Left lung (tissue), 10 donors: ENCODE data around the gene WNT2B. TPM values are rescaled to one million over a fixed set of nuclear protein-coding genes. Genes with fewer than 3 reads are reported as not detected.
"Not testable (repeated sequence)": the region's sequence is repeated elsewhere in the genome, so short reads cannot be mapped to it uniquely, and the experiment has no call there.

ENCODE experiments used
- ATAC-seq: fragments of 200-7000 bp; cut with Tn5 transposase; one replicate; pipeline ENCODE4 v1.9.1; 2020; ENCODE audit warnings: moderate library complexity
- DNase-seq, 4 donors: peaks; one replicate each; pipeline ENCODE4 v3.0.0-alpha.2; 2013 to 2020
- H3K27ac ChIP-seq, 2 donors: fragments of 200-600 bp; sonication (generic) in 1 of 2; one replicate each; pipeline versions ENCODE4 v1.5.0 to v1.8.0; 2020 to 2021
- H3K27me3 ChIP-seq, 2 donors: fragments of 200-600 bp; sonication (generic) in 1 of 2; one replicate each; pipeline versions ENCODE4 v1.5.0 to v1.8.0; 2020 to 2021
- H3K36me3 ChIP-seq, 2 donors: fragments of 200-600 bp; sonication (generic) in 1 of 2; one replicate each; pipeline versions ENCODE4 v1.5.0 to v1.8.0; 2020 to 2021
- H3K4me1 ChIP-seq, 2 donors: fragments of 200-600 bp; one replicate each; pipeline ENCODE4 v1.8.0; 2021
- H3K4me3 ChIP-seq, 2 donors: fragments of 200-600 bp; sonication (generic) in 1 of 2; one replicate each; pipeline versions ENCODE4 v1.5.0 to v1.8.0; 2020 to 2021; ENCODE audit warnings: mild to moderate bottlenecking in 1 of 2
- H3K9me3 ChIP-seq, 2 donors: fragments of 200-600 bp; sonication (generic) in 1 of 2; one replicate each; pipeline versions ENCODE4 v1.5.0 to v1.8.0; 2020 to 2021
- CTCF ChIP-seq, 2 donors: fragments of 200-600 bp; sonication (generic) in 1 of 2; IDR thresholded peaks; one replicate each; pipeline versions ENCODE4 v1.5.0 to v1.8.0; 2021; ENCODE audit warnings: antibody characterized with exemption in 2 of 2
- intact Hi-C, 2 donors: fragments of 100-400 bp; cut with DNase I; formaldehyde crosslinking; loops; one replicate each; pipeline versions ENCODE4 v1.11.2 to v1.14.2; 2022
- polyA plus RNA-seq, 6 donors: library from polyadenylated mRNA; unstranded; fragments of 120-200 nt; gene quantifications; one replicate each; pipeline ENCODE4 v1.2.1, GENCODE V29; 2013; ENCODE audit not compliant: insufficient read length in 6 of 6
- total RNA-seq, 2 donors: library from RNA; stranded (reverse); fragmentation: NEBNext Ultra II Directional; extraction: Animal tissue kit (Norgen Biotek cat#: 25700); gene quantifications; one replicate each; pipeline ENCODE4 v1.2.1, GENCODE V29; 2021
- donor health status: DM: no; HTN: yes; CAD: no.
- donor health status: DM: no; HTN: no; CAD: no.

WNT2B gene
- total and polyA plus RNA-seq, 8 donors, result 3.6 to 6.1 (median 5.0) TPM

GRCh38 chr1:112472142-112472541, 36.6 kb upstream of the WNT2B start:
- H3K27me3 ChIP-seq, result no peaks in the 10 kb centered on the region
- peaks cover 5 to 6% of the 10 kb centered on the region in 2 donors for H3K36me3 ChIP-seq
- H3K4me1 ChIP-seq, result peaks cover 0 to under 1% of the 10 kb centered on the region in 2 donors
- H3K9me3 ChIP-seq, result peaks cover 0 to 5% of the 10 kb centered on the region in 2 donors
- H3K4me3 ChIP-seq, result no peak overlapping the region
- ATAC-seq (no peak), DNase-seq (no peak)
- TF ChIP-seq CTCF (IDR thresholded peaks at IDR 0.05), result no peak
- H3K27ac ChIP-seq, result no peak overlapping the region
- intact Hi-C loops, result no loop called here

DNA sequence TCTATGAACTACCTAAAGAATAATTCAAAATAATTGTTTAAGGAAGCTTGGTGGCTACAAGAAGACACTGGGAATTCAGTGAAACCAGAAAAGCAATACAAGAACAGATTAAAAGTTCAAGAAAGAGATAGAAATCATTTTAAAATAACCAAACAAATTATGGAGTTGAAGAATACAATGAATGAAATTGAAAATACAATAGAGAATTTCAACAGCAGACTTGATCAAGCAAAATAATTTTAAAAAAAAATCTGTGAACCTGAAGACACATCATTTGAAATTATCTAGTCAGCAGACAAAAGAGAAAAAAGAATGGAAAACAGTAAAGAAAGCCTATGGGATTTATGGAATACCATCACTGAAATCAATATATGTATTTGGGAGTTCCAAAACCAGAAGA, 31.2 kb upstream of the WNT2B start:
- H3K4me3 ChIP-seq, result no peak overlapping the region
- no peak overlapping the region for H3K27ac ChIP-seq
- no peaks in the 10 kb centered on the region for H3K4me1 ChIP-seq
- DNase-seq (no peak), ATAC-seq (no peak)
- no peaks in the 10 kb centered on the region for H3K27me3 ChIP-seq
- intact Hi-C loops, result no loop called here
- H3K9me3 ChIP-seq, result peaks cover 0 to 26% of the 10 kb centered on the region in 2 donors
- peaks cover 5 to 6% of the 10 kb centered on the region in 2 donors for H3K36me3 ChIP-seq
- TF ChIP-seq CTCF (IDR thresholded peaks at IDR 0.05), result no peak

GRCh38 chr1:112478314-112478713, 30.5 kb upstream of the WNT2B start:
- H3K4me3 ChIP-seq, result no peak overlapping the region
- intact Hi-C loops, result no loop called here
- H3K27me3 ChIP-seq, result no peaks in the 10 kb centered on the region
- H3K36me3 ChIP-seq, result peaks cover 5 to 6% of the 10 kb centered on the region in 2 donors
- no peak for DNase-seq
- H3K9me3 ChIP-seq, result peaks cover 0 to 26% of the 10 kb centered on the region in 2 donors
- no peak for TF ChIP-seq CTCF (IDR thresholded peaks at IDR 0.05)
- ATAC-seq, result no peak
- no peak overlapping the region for H3K27ac ChIP-seq
- no peaks in the 10 kb centered on the region for H3K4me1 ChIP-seq

DNA sequence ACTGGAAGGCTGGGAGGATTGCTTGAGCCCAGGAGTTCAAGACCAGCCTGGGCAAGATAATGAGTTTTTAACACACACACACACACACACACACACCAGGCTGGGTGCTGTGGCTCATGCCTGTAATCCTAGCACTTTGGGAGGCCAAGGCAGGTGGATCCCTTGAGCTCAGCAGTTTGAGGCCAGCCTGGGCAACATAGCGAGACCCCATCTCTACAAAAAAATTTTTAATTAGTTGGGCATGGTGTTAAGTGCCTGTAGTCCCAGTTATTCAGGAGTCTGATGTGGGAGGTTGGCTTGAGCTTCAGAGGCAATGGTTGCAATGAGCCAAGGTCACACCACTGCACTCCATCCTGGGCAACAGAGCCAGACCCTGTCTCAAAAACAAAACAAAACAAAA, 22.7 kb upstream of the WNT2B start:
- H3K27me3 ChIP-seq, H3K36me3 ChIP-seq, H3K27ac ChIP-seq, intact Hi-C loops, H3K4me3 ChIP-seq, DNase-seq, ATAC-seq, H3K9me3 ChIP-seq, H3K4me1 ChIP-seq: not testable (repeated sequence)

DNA sequence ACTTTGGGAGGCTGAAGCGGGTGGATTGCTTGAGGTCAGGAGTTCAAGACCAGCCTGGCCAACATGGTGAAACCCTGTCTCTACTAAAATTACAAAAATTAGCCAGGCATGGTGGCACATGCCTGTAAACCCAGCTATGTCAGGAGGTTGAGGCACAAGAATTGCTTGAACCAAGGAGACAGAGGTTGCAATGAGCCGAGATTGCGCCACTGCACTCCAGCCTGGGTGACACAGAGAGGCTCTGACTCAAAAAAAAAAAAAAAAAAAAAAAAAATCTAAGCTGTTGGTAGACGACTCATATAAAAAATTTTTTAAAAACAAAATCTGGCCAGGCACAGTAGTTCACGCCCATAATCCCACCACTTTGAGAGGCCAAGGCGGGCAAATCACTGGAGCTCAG, 21.1 kb upstream of the WNT2B start:
- DNase-seq, H3K36me3 ChIP-seq, H3K27ac ChIP-seq, H3K9me3 ChIP-seq, ATAC-seq, H3K4me3 ChIP-seq, H3K4me1 ChIP-seq, intact Hi-C loops, H3K27me3 ChIP-seq: not testable (repeated sequence)

- no peak for TF ChIP-seq CTCF (IDR thresholded peaks at IDR 0.05)
- Histone ChIP-seq H3K27me3 (no peaks in the 10 kb centered on the region), H3K9me3 (no peaks in the 10 kb centered on the region), H3K4me3 (no peak overlapping the region), H3K27ac (no peak overlapping the region), H3K36me3 (no peaks in the 10 kb centered on the region), H3K4me1 (no peaks in the 10 kb centered on the region)
- ATAC-seq (no peak), DNase-seq (no peak)
- intact Hi-C loops, result no loop called here
Observed at GRCh38 chr1:112488141-112488540, 20.6 kb upstream of the WNT2B start.
